A673 (cell line): Measurements from ENCODE around the gene ACKR2. TPM values are rescaled to one million over a fixed set of nuclear protein-coding genes. Genes with fewer than 3 reads are reported as not detected.

Experiments
- BruUV-seq: library from RNA; stranded (reverse); fragments of 400-500 nt; replicated peaks from 2 replicates; lab custom pipeline; 2021; lab: Mats Ljungman, UMichigan
- CTCF ChIA-PET: fragments of 300-600 bp; sonication (Branson Sonifier 250); formaldehyde crosslinking; loops from one replicate; lab custom pipeline; 2022; ENCODE audit warnings: antibody characterized with exemption; lab: Charles Lee
- POLR2A ChIA-PET: fragments of 300-600 bp; sonication (Branson Sonifier 250); formaldehyde crosslinking; loops from one replicate; lab custom pipeline; 2022; ENCODE audit warnings: antibody characterized with exemption; ENCODE audit not compliant: low non-redundant PET; lab: Charles Lee
- DNase-seq: peaks from one replicate; pipeline ENCODE4 v3.0.0-alpha.2; 2015; ENCODE audit warnings: low spot score
- H3K27ac ChIP-seq: fragments of 200-600 bp; sonication (generic); 2 replicates; pipeline ENCODE4 v1.5.1; 2016; ENCODE audit warnings: mixed run types, low read depth, mild to moderate bottlenecking, mixed read lengths, antibody characterized with exemption, low read length; ENCODE audit not compliant: poor library complexity, severe bottlenecking
- H3K27me3 ChIP-seq: fragments of 200-600 bp; sonication (generic); replicated peaks from 2 replicates; pipeline ENCODE4 v1.6.1; 2017; ENCODE audit warnings: mixed run types, low read depth, mild to moderate bottlenecking, mixed read lengths, antibody characterized with exemption, low read length; ENCODE audit not compliant: insufficient read depth, poor library complexity
- H3K36me3 ChIP-seq: fragments of 200-600 bp; sonication (generic); 2 replicates; pipeline ENCODE4 v1.6.1; 2016; ENCODE audit warnings: mixed run types, mild to moderate bottlenecking, mixed read lengths, antibody characterized with exemption, low read length; ENCODE audit not compliant: insufficient read depth, poor library complexity, severe bottlenecking
- H3K4me1 ChIP-seq: fragments of 200-600 bp; sonication (generic); 2 replicates; pipeline ENCODE4 v1.6.1; 2017; ENCODE audit warnings: mixed run types, mild to moderate bottlenecking, mixed read lengths, antibody characterized with exemption, low read length; ENCODE audit not compliant: insufficient read depth, poor library complexity, severe bottlenecking
- H3K4me3 ChIP-seq: fragments of 200-600 bp; sonication (generic); 2 replicates; pipeline ENCODE4 v1.5.1; 2016; ENCODE audit warnings: low read depth, mixed run types, mild to moderate bottlenecking, mixed read lengths, low read length; ENCODE audit not compliant: poor library complexity, severe bottlenecking
- H3K9me3 ChIP-seq: fragments of 200-600 bp; sonication (generic); 2 replicates; pipeline ENCODE4 v1.6.1; 2016; ENCODE audit warnings: mixed run types, low read depth, mild to moderate bottlenecking, mixed read lengths, antibody characterized with exemption, low read length; ENCODE audit not compliant: poor library complexity, severe bottlenecking
- CTCF ChIP-seq: fragments of 300-800, 200-600 bp; sonication (generic); conservative IDR thresholded peaks from 2 replicates; pipeline ENCODE4 v1.5.1; 2017; ENCODE audit warnings: low read depth, mild to moderate bottlenecking, antibody characterized with exemption, low read length, moderate library complexity, mixed read lengths
- EZH2 ChIP-seq: fragments of 200-600 bp; sonication (generic); IDR thresholded peaks from 2 replicates; pipeline ENCODE4 v1.6.1; 2017; ENCODE audit warnings: borderline replicate concordance, low read depth, mild to moderate bottlenecking, mixed read lengths, antibody characterized with exemption, low read length; ENCODE audit not compliant: poor library complexity, severe bottlenecking
- intact Hi-C: fragments of 100-400 bp; cut with micrococcal nuclease; formaldehyde crosslinking; loops from one replicate; pipeline ENCODE4 v1.10.0; 2022; ENCODE audit not compliant: unreplicated experiment
- total RNA-seq: library from RNA; stranded (reverse); gene quantifications from 2 replicates; pipeline ENCODE4 v1.2.3, GENCODE V29; 2021

The ACKR2 gene
- total RNA-seq, 1 experiment from 2014 or later, result not detected

- Histone ChIP-seq H3K9me3 (no peaks in the 10 kb centered on the region), H3K27me3 (no peaks in the 10 kb centered on the region), H3K4me3 (peak overlapping the region; percentile 76), H3K4me1 (no peaks in the 10 kb centered on the region), H3K36me3 (no peaks in the 10 kb centered on the region), H3K27ac (peak overlapping the region; percentile 79)
- ChIA-PET POLR2A (interaction anchor here (0.5 kb wide), 1 partner anchor 18 kb away, joined by 4 read pairs; no protein-coding TSS in a partner anchor), CTCF (no interaction called here)
- intact Hi-C loops, result no loop called here
- TSS peak; percentile 41 for BruUV-seq
- no peak for TF ChIP-seq CTCF
- no peak for TF ChIP-seq EZH2
- DNase-seq, result no peak
Measured at GRCh38 chr3:42802876-42803413, 6.3 kb upstream of the ACKR2 start.

GRCh38 chr3:42803414-42804105 is 5.7 kb upstream of the ACKR2 start:
- Histone ChIP-seq H3K9me3 (no peaks in the 10 kb centered on the region), H3K27me3 (no peaks in the 10 kb centered on the region), H3K27ac (peak overlapping the region; percentile 79), H3K4me1 (no peaks in the 10 kb centered on the region), H3K36me3 (no peaks in the 10 kb centered on the region), H3K4me3 (peak overlapping the region; percentile 76)
- TF ChIP-seq CTCF, result no peak
- TF ChIP-seq EZH2, result no peak
- ChIA-PET CTCF (no interaction called here), POLR2A (interaction anchor here (0.5 kb wide), 1 partner anchor 17 kb away, joined by 4 read pairs; no protein-coding TSS in a partner anchor)
- BruUV-seq, result no TSS peak
- DNase-seq, result peak; percentile 18
- intact Hi-C loops, result no loop called here

DNA sequence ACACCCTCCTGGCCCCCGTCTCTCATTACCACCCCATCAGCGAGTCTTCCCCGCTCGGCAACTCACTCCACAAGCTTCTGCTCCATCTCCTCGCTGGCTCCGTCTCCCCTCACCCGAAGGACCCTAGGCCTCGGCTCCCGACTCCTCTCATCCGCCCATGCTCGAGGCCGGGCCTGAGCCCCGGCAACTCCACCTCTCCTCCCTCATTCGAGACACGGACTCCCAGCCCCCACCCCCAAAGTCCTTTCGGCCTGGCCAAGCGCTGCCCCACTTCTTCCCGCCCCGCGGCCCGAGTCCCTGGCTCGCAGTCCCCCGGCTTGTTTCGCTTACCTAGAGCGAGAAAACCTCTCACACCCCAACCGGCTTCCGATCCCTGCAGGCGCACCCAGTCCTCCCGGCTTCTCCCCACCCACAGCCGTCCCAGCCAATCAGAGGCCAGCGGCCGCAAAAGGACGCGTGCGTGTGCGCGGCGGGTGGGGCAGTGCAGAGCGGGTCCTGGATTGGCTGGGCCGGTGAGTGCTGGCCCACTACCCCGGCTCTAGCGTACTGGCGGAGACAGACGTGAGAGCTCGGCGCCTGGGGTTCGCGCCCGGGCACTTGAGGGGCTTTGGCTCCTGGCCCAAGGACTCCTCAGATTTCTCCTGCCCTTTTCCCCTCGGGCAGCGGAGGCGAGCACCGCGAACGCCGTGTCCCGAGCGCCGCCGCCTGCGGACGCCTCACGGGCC is 5.0 kb upstream of the ACKR2 start, which contains the start of gene HIGD1A:
Gene HIGD1A (minus strand): TSS at position 385 of the 725 bp plus-strand sequence. CDS start 10,237 bp downstream, outside the sequence.
- DNase-seq, result peak; percentile 93
- no peaks in the 10 kb centered on the region for H3K9me3 ChIP-seq
- no peak for TF ChIP-seq EZH2
- H3K27ac ChIP-seq, result peak within 1 kb of the TSS; percentile 79
- peak within 1 kb of the TSS; percentile 76 for H3K4me3 ChIP-seq
- CTCF ChIA-PET, result no interaction called here
- intact Hi-C loops, result no loop called here
- POLR2A ChIA-PET, result no interaction called here
- no peaks in the 10 kb centered on the region for H3K36me3 ChIP-seq
- BruUV-seq, result no TSS peak
- H3K4me1 ChIP-seq, result no peaks in the 10 kb centered on the region
- H3K27me3 ChIP-seq, result no peaks in the 10 kb centered on the region
